ENCODE data around the gene SLC38A7.

The SLC38A7 gene

DNA sequence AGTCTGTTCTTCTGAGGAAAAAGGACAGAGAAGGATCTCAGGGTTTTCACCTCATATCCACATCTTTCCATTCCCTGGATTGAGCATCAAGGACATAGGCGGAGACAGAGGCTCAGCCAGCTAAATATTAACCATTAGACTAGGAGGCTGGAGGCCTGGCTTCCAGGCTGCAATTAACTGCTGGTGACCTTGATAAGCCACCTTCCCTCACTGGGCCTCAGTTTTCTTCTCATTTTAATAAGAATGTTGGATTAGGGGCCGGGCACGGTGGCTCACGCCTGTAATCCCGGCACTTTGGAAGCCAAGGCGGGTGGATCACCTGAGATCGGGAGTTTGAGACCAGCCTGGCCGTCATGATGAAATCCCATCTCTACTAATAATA lies 29.4 kb downstream of the SLC38A7 start:
- DNase-seq = no peak
- H3K27me3 ChIP-seq (replicated peaks; ENCODE audit: control insufficient read depth, insufficient read depth, low read length, poor library complexity, severe bottlenecking) = no peaks in the 10 kb centered on the region
- no peaks in the 10 kb centered on the region for H3K9me3 ChIP-seq (ENCODE audit: control insufficient read depth, low read length)
- H3K4me3 ChIP-seq (ENCODE audit: insufficient read depth, low read depth, low read length, poor library complexity, severe bottlenecking) = no peak overlapping the region
- no peaks in the 10 kb centered on the region for H3K4me1 ChIP-seq (ENCODE audit: control insufficient read depth, insufficient read depth, low read length, poor library complexity, severe bottlenecking)
- H3K27ac ChIP-seq (ENCODE audit: insufficient read depth, low read length, poor library complexity, severe bottlenecking) = no peak overlapping the region
- H3K36me3 ChIP-seq (ENCODE audit: control insufficient read depth, insufficient read depth, low read length) = no peaks in the 10 kb centered on the region

- H3K4me3 ChIP-seq (ENCODE audit: insufficient read depth, low read depth, low read length, poor library complexity, severe bottlenecking) = no peak overlapping the region
- no peak for DNase-seq
- no peak overlapping the region for H3K27ac ChIP-seq (ENCODE audit: insufficient read depth, low read length, poor library complexity, severe bottlenecking)
- no peaks in the 10 kb centered on the region for H3K27me3 ChIP-seq (replicated peaks; ENCODE audit: control insufficient read depth, insufficient read depth, low read length, poor library complexity, severe bottlenecking)
- no peaks in the 10 kb centered on the region for H3K4me1 ChIP-seq (ENCODE audit: control insufficient read depth, insufficient read depth, low read length, poor library complexity, severe bottlenecking)
- no peaks in the 10 kb centered on the region for H3K9me3 ChIP-seq (ENCODE audit: control insufficient read depth, low read length)
- H3K36me3 ChIP-seq (ENCODE audit: control insufficient read depth, insufficient read depth, low read length) = no peaks in the 10 kb centered on the region
These were observed 29.9 kb downstream of the SLC38A7 start for GRCh38 chr16:58654560-58655214.

DNA sequence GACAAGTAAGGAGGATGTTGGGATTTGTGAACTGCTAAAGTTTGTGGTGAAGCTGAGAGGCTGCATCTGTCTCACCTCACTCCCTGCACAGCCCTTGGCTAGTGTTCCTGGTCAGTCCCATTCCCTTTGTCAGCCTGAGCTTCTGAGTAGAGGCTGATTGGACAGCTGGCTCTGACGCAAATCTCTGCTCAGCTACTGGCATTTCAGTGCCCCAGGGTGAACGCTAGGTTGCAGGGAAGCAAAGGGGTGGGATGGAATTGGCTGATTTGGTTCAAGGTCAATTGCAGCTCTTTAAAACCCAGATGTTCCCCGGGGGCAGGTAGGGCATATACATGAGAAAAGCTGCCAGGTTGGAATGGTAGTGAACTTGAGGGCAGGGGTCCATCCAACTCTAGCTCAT lies 31.8 kb downstream of the SLC38A7 start:
- Histone ChIP-seq H3K4me3 (ENCODE audit: insufficient read depth, low read depth, low read length, poor library complexity, severe bottlenecking) (no peak overlapping the region), H3K9me3 (ENCODE audit: control insufficient read depth, low read length) (no peaks in the 10 kb centered on the region), H3K36me3 (ENCODE audit: control insufficient read depth, insufficient read depth, low read length) (no peaks in the 10 kb centered on the region), H3K27me3 (replicated peaks; ENCODE audit: control insufficient read depth, insufficient read depth, low read length, poor library complexity, severe bottlenecking) (no peaks in the 10 kb centered on the region), H3K27ac (ENCODE audit: insufficient read depth, low read length, poor library complexity, severe bottlenecking) (no peak overlapping the region), H3K4me1 (ENCODE audit: control insufficient read depth, insufficient read depth, low read length, poor library complexity, severe bottlenecking) (no peaks in the 10 kb centered on the region)
- no peak for DNase-seq

GRCh38 chr16:58651965-58652348 lies 32.6 kb downstream of the SLC38A7 start:
- H3K27me3 ChIP-seq (replicated peaks; ENCODE audit: control insufficient read depth, insufficient read depth, low read length, poor library complexity, severe bottlenecking) = no peaks in the 10 kb centered on the region
- H3K36me3 ChIP-seq (ENCODE audit: control insufficient read depth, insufficient read depth, low read length) = no peaks in the 10 kb centered on the region
- no peak overlapping the region for H3K4me3 ChIP-seq (ENCODE audit: insufficient read depth, low read depth, low read length, poor library complexity, severe bottlenecking)
- DNase-seq = no peak
- no peaks in the 10 kb centered on the region for H3K9me3 ChIP-seq (ENCODE audit: control insufficient read depth, low read length)
- H3K4me1 ChIP-seq (ENCODE audit: control insufficient read depth, insufficient read depth, low read length, poor library complexity, severe bottlenecking) = no peaks in the 10 kb centered on the region
- no peak overlapping the region for H3K27ac ChIP-seq (ENCODE audit: insufficient read depth, low read length, poor library complexity, severe bottlenecking)

- H3K36me3 ChIP-seq (ENCODE audit: control insufficient read depth, insufficient read depth, low read length) = no peaks in the 10 kb centered on the region
- H3K9me3 ChIP-seq (ENCODE audit: control insufficient read depth, low read length) = no peaks in the 10 kb centered on the region
- no peak overlapping the region for H3K27ac ChIP-seq (ENCODE audit: insufficient read depth, low read length, poor library complexity, severe bottlenecking)
- no peaks in the 10 kb centered on the region for H3K27me3 ChIP-seq (replicated peaks; ENCODE audit: control insufficient read depth, insufficient read depth, low read length, poor library complexity, severe bottlenecking)
- H3K4me3 ChIP-seq (ENCODE audit: insufficient read depth, low read depth, low read length, poor library complexity, severe bottlenecking) = no peak overlapping the region
- no peak for DNase-seq
- no peaks in the 10 kb centered on the region for H3K4me1 ChIP-seq (ENCODE audit: control insufficient read depth, insufficient read depth, low read length, poor library complexity, severe bottlenecking)
These were observed 34.9 kb downstream of the SLC38A7 start for GRCh38 chr16:58649707-58650106.

GRCh38 chr16:58647107-58647506 lies 37.5 kb downstream of the SLC38A7 start:
- H3K9me3 ChIP-seq (ENCODE audit: control insufficient read depth, low read length) = no peaks in the 10 kb centered on the region
- H3K36me3 ChIP-seq (ENCODE audit: control insufficient read depth, insufficient read depth, low read length) = no peaks in the 10 kb centered on the region
- H3K27ac ChIP-seq (ENCODE audit: insufficient read depth, low read length, poor library complexity, severe bottlenecking) = no peak overlapping the region
- no peak for DNase-seq
- no peak overlapping the region for H3K4me3 ChIP-seq (ENCODE audit: insufficient read depth, low read depth, low read length, poor library complexity, severe bottlenecking)
- H3K4me1 ChIP-seq (ENCODE audit: control insufficient read depth, insufficient read depth, low read length, poor library complexity, severe bottlenecking) = no peaks in the 10 kb centered on the region
- no peaks in the 10 kb centered on the region for H3K27me3 ChIP-seq (replicated peaks; ENCODE audit: control insufficient read depth, insufficient read depth, low read length, poor library complexity, severe bottlenecking)

GRCh38 chr16:58644765-58645487 lies 39.6 kb downstream of the SLC38A7 start:
- no peaks in the 10 kb centered on the region for H3K27me3 ChIP-seq (replicated peaks; ENCODE audit: control insufficient read depth, insufficient read depth, low read length, poor library complexity, severe bottlenecking)
- no peak for DNase-seq
- H3K27ac ChIP-seq (ENCODE audit: insufficient read depth, low read length, poor library complexity, severe bottlenecking) = no peak overlapping the region
- no peaks in the 10 kb centered on the region for H3K36me3 ChIP-seq (ENCODE audit: control insufficient read depth, insufficient read depth, low read length)
- no peaks in the 10 kb centered on the region for H3K4me1 ChIP-seq (ENCODE audit: control insufficient read depth, insufficient read depth, low read length, poor library complexity, severe bottlenecking)
- no peaks in the 10 kb centered on the region for H3K9me3 ChIP-seq (ENCODE audit: control insufficient read depth, low read length)
- no peak overlapping the region for H3K4me3 ChIP-seq (ENCODE audit: insufficient read depth, low read depth, low read length, poor library complexity, severe bottlenecking)

DNA sequence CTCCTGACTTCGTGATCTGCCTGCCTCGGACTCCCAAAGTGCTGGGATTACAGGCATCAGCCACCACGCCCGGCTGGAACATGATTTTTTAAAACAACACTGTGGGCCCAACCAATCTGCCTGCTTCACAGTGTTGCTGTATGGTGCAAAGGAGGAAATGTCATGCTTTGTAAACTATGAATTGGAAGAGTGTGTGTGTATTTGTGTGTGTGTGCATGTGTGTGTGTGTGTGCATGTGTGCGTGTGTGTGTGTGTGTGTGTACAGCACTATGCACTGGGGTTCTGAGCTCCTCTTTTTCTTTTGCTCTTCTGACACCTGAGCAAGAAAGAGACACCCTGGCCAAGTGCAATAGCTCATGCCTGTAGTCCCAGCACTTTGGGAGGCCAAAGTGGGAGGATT lies 40.5 kb downstream of the SLC38A7 start:
- DNase-seq = no peak
- Histone ChIP-seq H3K9me3 (ENCODE audit: control insufficient read depth, low read length) (no peaks in the 10 kb centered on the region), H3K4me3 (ENCODE audit: insufficient read depth, low read depth, low read length, poor library complexity, severe bottlenecking) (no peak overlapping the region), H3K4me1 (ENCODE audit: control insufficient read depth, insufficient read depth, low read length, poor library complexity, severe bottlenecking) (no peaks in the 10 kb centered on the region), H3K36me3 (ENCODE audit: control insufficient read depth, insufficient read depth, low read length) (no peaks in the 10 kb centered on the region), H3K27ac (ENCODE audit: insufficient read depth, low read length, poor library complexity, severe bottlenecking) (no peak overlapping the region), H3K27me3 (replicated peaks; ENCODE audit: control insufficient read depth, insufficient read depth, low read length, poor library complexity, severe bottlenecking) (no peaks in the 10 kb centered on the region)

DNA sequence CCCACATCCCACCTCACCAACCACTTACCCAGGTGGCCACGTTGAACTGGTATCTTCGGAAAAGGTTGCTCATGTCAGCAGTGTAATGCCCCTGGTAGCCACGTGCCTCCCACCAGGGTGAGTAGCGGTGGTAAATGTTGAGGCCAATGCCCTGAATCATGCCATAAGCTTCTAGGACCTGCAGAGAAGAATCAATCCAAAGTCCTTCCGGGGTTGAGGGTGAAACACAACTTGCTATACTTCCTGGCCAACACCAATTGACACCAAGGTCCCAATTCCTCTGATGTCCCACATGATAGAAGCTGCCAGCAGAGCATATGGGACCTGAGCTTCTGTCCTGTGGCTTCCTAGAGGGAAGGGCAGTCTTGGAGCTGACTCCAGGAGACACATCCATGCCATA lies 43.6 kb downstream of the SLC38A7 start:
- no peak overlapping the region for H3K4me3 ChIP-seq (ENCODE audit: insufficient read depth, low read depth, low read length, poor library complexity, severe bottlenecking)
- H3K9me3 ChIP-seq (ENCODE audit: control insufficient read depth, low read length) = no peaks in the 10 kb centered on the region
- H3K27ac ChIP-seq (ENCODE audit: insufficient read depth, low read length, poor library complexity, severe bottlenecking) = no peak overlapping the region
- no peaks in the 10 kb centered on the region for H3K27me3 ChIP-seq (replicated peaks; ENCODE audit: control insufficient read depth, insufficient read depth, low read length, poor library complexity, severe bottlenecking)
- no peaks in the 10 kb centered on the region for H3K4me1 ChIP-seq (ENCODE audit: control insufficient read depth, insufficient read depth, low read length, poor library complexity, severe bottlenecking)
- no peak for DNase-seq
- H3K36me3 ChIP-seq (ENCODE audit: control insufficient read depth, insufficient read depth, low read length) = no peaks in the 10 kb centered on the region

GRCh38 chr16:58639836-58640235 lies 44.7 kb downstream of the SLC38A7 start:
- Histone ChIP-seq H3K9me3 (ENCODE audit: control insufficient read depth, low read length) (no peaks in the 10 kb centered on the region), H3K36me3 (ENCODE audit: control insufficient read depth, insufficient read depth, low read length) (no peaks in the 10 kb centered on the region), H3K4me3 (ENCODE audit: insufficient read depth, low read depth, low read length, poor library complexity, severe bottlenecking) (no peak overlapping the region), H3K4me1 (ENCODE audit: control insufficient read depth, insufficient read depth, low read length, poor library complexity, severe bottlenecking) (no peaks in the 10 kb centered on the region), H3K27me3 (replicated peaks; ENCODE audit: control insufficient read depth, insufficient read depth, low read length, poor library complexity, severe bottlenecking) (no peaks in the 10 kb centered on the region), H3K27ac (ENCODE audit: insufficient read depth, low read length, poor library complexity, severe bottlenecking) (no peak overlapping the region)
- no peak for DNase-seq
